HG03354 (cell line): ENCODE results near the gene DCDC1.

Experiments used
- ATAC-seq: cut with Tn5 transposase; IDR thresholded peaks from one replicate; pipeline ENCODE4 v1.9.1; 2021; ENCODE audit warnings: mild to moderate bottlenecking; ENCODE audit not compliant: unreplicated experiment, poor library complexity, severe bottlenecking

The DCDC1 gene

DNA sequence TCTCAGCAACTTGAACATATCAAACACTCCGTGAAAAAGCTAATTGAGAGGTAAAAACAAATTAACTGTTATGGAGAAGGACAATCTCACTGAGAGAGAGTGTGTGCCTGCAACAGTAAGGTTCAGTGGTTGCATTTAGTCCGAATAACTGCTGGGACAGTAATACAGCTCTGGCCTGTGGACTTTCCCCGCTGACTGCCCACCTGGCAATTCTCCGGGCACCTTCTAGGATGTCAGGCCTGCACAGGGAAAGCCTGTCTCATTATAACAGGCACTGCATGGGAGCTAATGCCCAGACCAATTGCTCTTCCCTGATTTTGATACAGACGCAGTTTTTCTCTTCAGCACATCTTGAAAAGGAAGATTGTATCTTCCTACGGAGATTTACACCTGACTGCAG lies 251.0 kb downstream of the DCDC1 start:
- ATAC-seq, result no peak

GRCh38 chr11:31117038-31117437 lies 252.5 kb downstream of the DCDC1 start:
- ATAC-seq, result no peak

DNA sequence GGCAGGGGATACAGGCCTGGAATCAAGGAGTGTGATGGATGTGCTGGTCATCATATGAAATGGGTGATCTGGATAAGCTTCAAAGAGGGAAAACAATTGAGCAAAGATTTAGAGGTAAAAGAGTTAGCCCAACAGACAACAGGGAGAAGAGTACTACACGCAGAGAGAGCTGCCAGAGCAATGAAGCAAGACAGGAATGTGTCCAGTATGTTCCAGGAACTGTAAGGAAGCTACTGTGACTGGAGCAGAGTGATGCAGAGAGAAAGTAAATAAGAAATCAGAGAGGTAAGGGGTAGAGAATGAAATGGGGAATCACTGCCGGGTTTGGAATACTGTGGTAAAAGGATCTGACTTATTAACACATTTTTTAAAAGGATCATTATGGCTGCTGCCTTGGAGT lies 255.1 kb downstream of the DCDC1 start:
- ATAC-seq, result no peak

GRCh38 chr11:31110830-31111229 lies 258.7 kb downstream of the DCDC1 start:
- ATAC-seq, result no peak

DNA sequence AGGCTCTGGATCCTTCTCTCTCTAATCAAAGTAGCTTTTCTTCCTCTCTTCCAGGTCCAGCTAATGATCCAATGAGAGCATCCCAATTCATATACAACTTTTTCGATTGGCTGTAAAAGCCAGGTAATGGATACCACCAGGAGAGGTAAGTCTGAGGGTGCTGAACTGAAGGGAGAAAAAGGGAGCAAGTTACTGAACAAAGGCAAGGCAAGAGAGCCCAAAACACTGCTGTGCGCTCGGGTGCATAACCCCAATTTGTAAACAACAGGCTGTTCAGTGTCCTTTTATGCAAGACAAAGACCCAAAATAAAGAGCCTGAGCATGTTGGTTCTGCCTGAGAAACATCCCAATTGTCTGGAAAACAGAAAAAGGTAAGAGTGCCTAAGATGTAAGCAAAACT lies 260.1 kb downstream of the DCDC1 start:
- ATAC-seq, result no peak

- no peak for ATAC-seq
Observed at GRCh38 chr11:31107649-31108048, 261.9 kb downstream of the DCDC1 start.

DNA sequence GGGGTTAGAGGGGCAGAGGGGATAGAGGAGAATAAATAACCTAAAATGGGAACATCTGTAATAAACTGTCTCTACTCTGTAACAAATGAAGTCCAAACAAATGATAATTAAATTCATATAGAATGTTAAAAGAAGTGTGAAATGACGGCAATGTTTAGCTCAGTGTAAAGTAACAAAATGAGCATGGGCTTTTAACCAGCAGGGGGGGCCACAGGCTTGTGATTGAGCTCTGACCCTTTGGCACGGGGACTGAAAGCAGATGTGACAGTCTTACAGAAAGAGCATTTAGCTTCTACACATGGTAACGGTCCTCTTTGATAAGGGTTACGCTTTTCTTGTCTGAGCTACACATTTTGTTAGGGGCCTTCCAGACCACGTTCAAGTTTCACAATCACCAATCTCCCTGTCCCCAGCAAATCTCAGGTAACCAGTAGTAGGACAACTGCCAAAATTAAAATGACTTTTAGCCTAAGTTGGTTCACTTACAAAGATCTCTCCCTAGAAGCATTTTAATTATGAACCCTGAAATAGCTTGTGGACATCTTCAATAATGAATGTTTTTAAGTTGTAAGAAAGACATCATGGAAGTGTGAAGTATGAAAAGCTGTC lies 262.5 kb downstream of the DCDC1 start:
- peak; percentile 90 for ATAC-seq

DNA sequence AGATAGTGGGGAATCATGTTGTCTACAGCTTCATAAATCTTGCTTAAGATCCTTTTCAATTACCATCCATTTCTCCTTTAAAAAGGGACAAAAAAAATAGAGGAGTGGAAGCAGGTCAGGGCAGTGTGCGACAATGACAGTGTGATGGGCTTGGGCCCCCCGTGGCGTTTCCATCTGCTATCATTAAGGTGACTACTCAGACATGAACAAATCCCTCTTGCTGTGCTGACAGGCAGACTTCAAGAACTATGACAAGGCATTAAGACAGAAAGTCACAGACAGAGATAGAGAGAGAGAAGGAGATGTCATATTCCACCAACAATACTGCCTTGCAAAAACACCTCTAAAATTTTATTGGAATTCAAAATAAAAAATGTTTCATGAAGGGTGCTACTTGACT lies 263.2 kb downstream of the DCDC1 start:
- ATAC-seq, result no peak

GRCh38 chr11:31102875-31103274 lies 266.7 kb downstream of the DCDC1 start:
- no peak for ATAC-seq

DNA sequence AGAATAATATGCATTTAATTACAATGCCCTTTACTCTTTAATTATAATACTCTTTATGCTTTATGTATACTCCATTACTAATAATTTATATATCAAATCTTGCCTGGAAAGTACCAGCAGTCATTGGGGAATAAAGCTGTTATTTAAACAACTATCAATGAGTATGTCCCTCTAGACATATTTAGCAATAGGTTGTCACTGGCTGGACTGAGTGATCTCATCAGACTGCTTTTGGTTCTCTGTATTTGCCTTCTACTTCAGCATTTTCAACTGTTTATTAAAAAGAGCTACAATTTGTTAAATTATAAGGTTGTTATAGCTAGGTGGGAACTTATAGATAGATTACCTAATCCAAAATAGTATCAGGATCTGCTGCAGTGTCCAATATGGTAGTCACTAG lies 267.2 kb downstream of the DCDC1 start:
- ATAC-seq, result no peak

DNA sequence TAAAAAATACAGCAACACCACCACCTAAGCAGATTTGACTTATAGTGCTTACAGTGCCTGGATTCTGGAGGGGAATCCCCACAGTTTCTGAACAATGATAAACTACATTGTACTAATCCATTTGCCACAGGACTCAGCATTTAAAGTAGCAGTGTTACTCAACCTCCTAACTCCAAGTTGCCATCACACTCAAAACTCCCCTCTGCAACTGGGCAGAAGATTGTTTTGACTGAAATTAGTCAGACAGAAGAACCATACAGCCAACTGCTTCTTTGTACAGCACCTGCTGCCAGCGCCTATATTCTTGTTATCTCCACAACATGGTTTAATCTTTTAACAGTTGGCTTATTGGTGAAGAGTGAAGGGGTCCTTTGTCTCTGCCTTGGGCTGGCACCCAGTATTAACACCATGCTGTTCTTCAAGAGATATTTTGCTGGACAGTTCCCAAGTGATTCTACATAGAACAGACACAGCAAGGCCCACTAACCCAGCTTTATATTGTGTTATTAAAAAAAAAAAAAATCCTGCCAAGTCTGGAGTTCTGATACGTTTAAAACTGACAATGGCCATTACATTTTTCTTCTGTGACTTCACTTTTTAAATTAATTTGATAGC lies 273.2 kb downstream of the DCDC1 start:
- ATAC-seq, result peak; percentile 54

GRCh38 chr11:31092638-31093037 lies 276.9 kb downstream of the DCDC1 start:
- ATAC-seq, result no peak

DNA sequence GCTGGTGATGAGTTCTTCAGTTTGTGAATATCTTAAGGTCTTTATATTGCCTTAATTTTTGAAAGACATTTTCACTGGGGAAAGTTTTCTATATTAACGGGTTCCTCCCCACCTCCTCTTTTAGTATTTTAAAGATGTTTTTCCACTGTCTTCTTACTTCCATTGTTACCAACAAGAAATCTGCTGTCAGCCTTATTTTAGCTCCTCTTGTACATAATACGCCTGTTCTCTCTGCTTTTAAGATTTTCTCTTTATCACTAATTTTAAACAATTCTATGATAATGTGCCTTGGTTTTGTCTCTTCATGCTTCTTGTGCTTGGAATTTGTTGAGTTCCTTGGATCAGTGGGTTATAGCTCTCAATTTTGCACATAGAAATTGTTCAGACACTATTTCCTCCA lies 280.4 kb downstream of the DCDC1 start:
- ATAC-seq, result no peak

DNA sequence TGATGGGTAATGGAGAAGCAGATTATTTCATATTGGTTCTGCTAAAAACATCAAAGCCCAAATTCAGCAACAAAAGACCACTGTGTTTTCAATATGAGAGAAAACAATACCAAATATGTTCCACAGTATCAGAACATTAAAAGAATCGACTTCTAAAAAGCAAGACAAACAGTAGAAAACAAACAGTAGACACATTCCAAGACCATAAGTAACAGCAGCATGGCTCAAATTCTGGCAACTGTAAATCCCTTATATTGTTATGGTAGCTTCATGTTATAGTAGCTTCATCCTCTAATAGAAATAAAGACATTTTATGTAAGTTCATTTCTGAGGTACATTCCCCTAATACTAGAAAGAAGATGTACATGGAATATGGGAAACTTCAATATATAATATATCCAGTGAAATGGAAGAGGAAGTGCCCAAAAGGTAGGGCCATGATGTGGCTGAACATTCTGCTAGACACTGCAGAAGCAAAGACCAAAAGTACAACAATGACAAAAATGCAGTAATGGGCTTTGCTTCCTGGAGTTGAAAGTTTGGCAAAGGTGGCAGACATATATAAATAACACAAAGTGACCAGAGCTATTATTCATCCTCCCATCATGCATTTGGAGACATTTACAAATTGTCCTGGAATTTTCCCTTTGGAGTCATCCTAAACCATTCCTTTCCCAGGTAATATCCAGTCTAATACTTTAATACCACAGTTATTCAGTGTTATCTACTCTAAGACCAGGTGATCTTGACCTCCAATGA lies 299.9 kb downstream of the DCDC1 start:
- ATAC-seq, result no peak

DNA sequence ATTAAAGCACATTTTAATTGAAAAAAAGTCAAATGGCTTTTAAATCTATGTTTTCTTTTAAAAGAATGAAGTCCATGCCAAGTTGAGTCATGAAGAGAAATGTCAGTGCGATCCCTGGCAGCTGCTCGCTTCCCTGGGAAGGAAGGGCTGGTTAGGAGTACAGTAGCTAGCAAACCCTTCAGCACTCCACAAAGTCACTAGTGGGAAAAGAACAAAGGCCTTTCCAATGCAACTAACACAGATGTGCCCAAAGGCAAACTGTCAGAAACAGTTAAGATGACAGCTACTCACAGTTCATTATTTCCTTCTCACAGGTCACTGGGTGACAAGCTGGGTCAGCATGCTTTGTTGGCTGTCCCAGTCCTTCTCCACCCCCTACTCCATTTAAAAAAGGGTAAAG lies 308.7 kb downstream of the DCDC1 start:
- no peak for ATAC-seq

- ATAC-seq, result no peak
Observed at GRCh38 chr11:31059529-31059928, 310.0 kb downstream of the DCDC1 start.

- ATAC-seq, result no peak
Observed at GRCh38 chr11:31050061-31050765, 319.3 kb downstream of the DCDC1 start.

GRCh38 chr11:31045335-31045734 lies 324.2 kb downstream of the DCDC1 start:
- ATAC-seq, result no peak

DNA sequence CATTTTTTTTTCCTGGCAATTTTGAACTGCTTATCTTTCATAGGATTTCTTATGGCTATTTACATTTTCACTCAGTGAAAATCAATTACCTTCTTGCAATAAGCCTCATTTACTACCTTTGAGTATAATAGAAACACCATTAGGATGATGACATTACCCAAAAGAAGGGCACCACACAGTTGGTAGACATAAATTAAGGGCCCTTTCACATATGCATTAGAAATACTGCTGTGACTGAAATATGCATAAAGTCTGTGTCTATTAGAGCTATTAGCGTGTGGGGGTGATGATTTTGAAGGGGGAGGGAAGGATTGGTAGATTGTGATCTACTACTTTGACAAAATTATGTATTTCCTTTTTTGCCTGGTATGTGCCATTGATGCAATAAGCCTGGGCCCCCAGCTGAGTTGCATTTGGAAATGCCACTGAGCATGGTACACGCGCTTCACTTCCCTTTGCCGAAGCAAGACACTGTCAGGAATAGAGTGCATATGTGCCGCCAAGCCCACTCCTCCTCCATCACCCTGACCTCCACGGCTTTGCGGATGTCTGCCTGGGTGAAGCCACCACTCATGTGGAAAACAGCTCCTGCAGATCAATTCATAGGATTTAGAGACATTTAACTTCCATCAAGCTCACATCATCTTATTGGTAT lies 339.3 kb downstream of the DCDC1 start:
- no peak for ATAC-seq

GRCh38 chr11:31026315-31026714 lies 343.2 kb downstream of the DCDC1 start:
- no peak for ATAC-seq
